ENCODE measurements around the gene HSD17B13. TPM values are rescaled to one million over a fixed set of nuclear protein-coding genes. Genes with fewer than 3 reads are reported as not detected.

HSD17B13 gene
- total and polyA plus RNA-seq, 2 of the 13 experiments (the other 11 are each of a cell fraction or from before 2014, with no cell fraction given) = 0.04 to 0.15 TPM

DNA sequence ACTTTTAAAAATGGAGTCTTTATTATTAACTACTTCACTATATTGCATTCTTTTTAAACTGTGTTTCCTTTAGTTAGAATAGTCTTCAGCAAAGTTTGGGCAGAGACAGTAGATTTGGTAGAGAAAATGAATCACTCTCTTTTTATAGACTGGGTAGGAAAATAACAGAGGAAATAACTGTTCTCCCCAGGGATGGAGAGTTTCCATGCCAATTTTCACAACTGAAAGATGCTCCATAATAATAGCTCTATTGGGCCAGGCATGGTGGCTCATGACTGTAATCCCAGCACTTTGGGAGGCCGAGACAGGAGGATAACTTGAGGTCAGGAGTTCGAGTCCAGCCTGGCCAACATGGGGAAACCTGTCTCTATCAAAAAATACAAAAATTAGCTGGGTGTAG lies 13.1 kb downstream of the HSD17B13 start:
- Histone ChIP-seq H3K4me3 (replicated peaks in 1 of 3; ENCODE audit: insufficient read depth in 1 of 3, low read depth in 2 of 3, low read length in 3 of 3) (no peak overlapping the region), H3K9me3 (ENCODE audit: low read length) (no peaks in the 10 kb centered on the region), H3K36me3 (replicated peaks in 1 of 2; ENCODE audit: control insufficient read depth in 1 of 2, insufficient read depth in 2 of 2, low read length in 2 of 2) (no peaks in the 10 kb centered on the region), H3K79me2 (ENCODE audit: insufficient read depth, low read length) (no peaks in the 10 kb centered on the region), H2AFZ (ENCODE audit: low read length) (no peak overlapping the region), H3K4me2 (ENCODE audit: low read depth, low read length) (no peak overlapping the region), H3K27ac (ENCODE audit: extremely low read length, insufficient read depth, low read length) (no peak overlapping the region), H3K27me3 (ENCODE audit: control insufficient read depth in 1 of 2, insufficient read depth in 2 of 2, low read length in 2 of 2) (no peaks in the 10 kb centered on the region), H4K20me1 (ENCODE audit: insufficient read depth, low read length) (no peaks in the 10 kb centered on the region), H3K9ac (ENCODE audit: insufficient read depth, low read depth, low read length) (no peak overlapping the region), H3K4me1 (ENCODE audit: insufficient read depth, low read length) (peaks cover 6% of the 10 kb centered on the region; the same call in 1 of the 2 replicates)
- WGBS (ENCODE audit: low lambda C conversion rate) = 85% methylated on average over 2 of the region's 2 CpGs
- DNase-seq (ENCODE audit: low spot score) (no peak), FAIRE-seq (no peak), ATAC-seq (no peak)
- ChIA-PET POLR2A (no interaction called here), CTCF (ENCODE audit: low intra/inter-chr PET ratio, low total read pairs) (no interaction called here)
- TF ChIP-seq ETS1 (CRISPR knock-in tag; IDR thresholded peaks at IDR 0.05) = no peak
- TF ChIP-seq, protein P1, sequence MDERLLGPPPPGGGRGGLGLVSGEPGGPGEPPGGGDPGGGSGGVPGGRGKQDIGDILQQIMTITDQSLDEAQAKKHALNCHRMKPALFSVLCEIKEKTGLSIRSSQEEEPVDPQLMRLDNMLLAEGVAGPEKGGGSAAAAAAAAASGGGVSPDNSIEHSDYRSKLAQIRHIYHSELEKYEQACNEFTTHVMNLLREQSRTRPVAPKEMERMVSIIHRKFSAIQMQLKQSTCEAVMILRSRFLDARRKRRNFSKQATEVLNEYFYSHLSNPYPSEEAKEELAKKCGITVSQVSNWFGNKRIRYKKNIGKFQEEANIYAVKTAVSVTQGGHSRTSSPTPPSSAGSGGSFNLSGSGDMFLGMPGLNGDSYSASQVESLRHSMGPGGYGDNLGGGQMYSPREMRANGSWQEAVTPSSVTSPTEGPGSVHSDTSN (CRISPR knock-in tag; IDR thresholded peaks at IDR 0.05) = no peak
- TF ChIP-seq ZNF496 (CRISPR knock-in tag; IDR thresholded peaks at IDR 0.05; ENCODE audit: insufficient replicate concordance) = no peak
- TF ChIP-seq SCMH1 (CRISPR knock-in tag; IDR thresholded peaks at IDR 0.05; ENCODE audit: borderline replicate concordance) = no peak
- TF ChIP-seq PCBP1 (IDR thresholded peaks at IDR 0.05; ENCODE audit: borderline replicate concordance, low read depth, low read length) = no peak
- TF ChIP-seq ESRRA (CRISPR knock-in tag; IDR thresholded peaks at IDR 0.05; ENCODE audit: low read depth) = no peak
- TF ChIP-seq NR3C1 (CRISPR knock-in tag; IDR thresholded peaks at IDR 0.05) = no peak
- TF ChIP-seq ZNF354B (CRISPR knock-in tag; IDR thresholded peaks at IDR 0.05) = no peak
- no peak for TF ChIP-seq MED1 (CRISPR knock-in tag; IDR thresholded peaks at IDR 0.05)
- TF ChIP-seq ZNF710 (CRISPR knock-in tag; IDR thresholded peaks at IDR 0.05; ENCODE audit: borderline replicate concordance) = no peak
- intact Hi-C loops (cut with micrococcal nuclease; ENCODE audit: unreplicated experiment) (no loop called here), in situ Hi-C loops (cut with HindIII; ENCODE audit: extremely low pct_ligation_motif_present, low pct_unique_long_range_greater_than_20kb) (no loop called here)
- no TSS peak for BruUV-seq (replicated peaks)
